Activated naive CD8-positive, alpha-beta T cell treated with anti-CD3 and anti-CD28 coated beads for 36 hours (primary cell): ENCODE measurements around the gene BCKDK. TPM values are rescaled to one million over a fixed set of nuclear protein-coding genes. Genes with fewer than 3 reads are reported as not detected.
A peak's percentile ranks its signal among the peaks of the same experiment; 100 is the strongest.

Experiments used
- DNase-seq: peaks from one replicate; pipeline ENCODE4 v3.0.0; 2021
- H3K27ac Mint-ChIP-seq: one replicate; pipeline ENCODE4 v1.8.0; 2022; ENCODE audit warnings: mild to moderate bottlenecking, moderate library complexity, mixed read lengths
- H3K27me3 Mint-ChIP-seq: one replicate; pipeline ENCODE4 v1.8.0; 2022; ENCODE audit warnings: mild to moderate bottlenecking, mixed read lengths
- H3K36me3 Mint-ChIP-seq: one replicate; pipeline ENCODE4 v1.8.0; 2021; ENCODE audit warnings: mild to moderate bottlenecking, mixed read lengths
- H3K4me1 Mint-ChIP-seq: one replicate; pipeline ENCODE4 v1.8.0; 2021; ENCODE audit warnings: mixed read lengths
- H3K4me3 Mint-ChIP-seq: one replicate; pipeline ENCODE4 v1.8.0; 2022; ENCODE audit warnings: mild to moderate bottlenecking, moderate library complexity, mixed read lengths
- H3K9me3 Mint-ChIP-seq: one replicate; pipeline ENCODE4 v1.8.0; 2022; ENCODE audit warnings: mixed read lengths
- total RNA-seq, 2 experiments: library from RNA; stranded (reverse); gene quantifications; one replicate each; pipeline ENCODE4 v1.2.3, GENCODE V29; 2021

Gene BCKDK
- total RNA-seq, 2 experiments from 2014 or later = 45.5 to 49.3 TPM

DNA sequence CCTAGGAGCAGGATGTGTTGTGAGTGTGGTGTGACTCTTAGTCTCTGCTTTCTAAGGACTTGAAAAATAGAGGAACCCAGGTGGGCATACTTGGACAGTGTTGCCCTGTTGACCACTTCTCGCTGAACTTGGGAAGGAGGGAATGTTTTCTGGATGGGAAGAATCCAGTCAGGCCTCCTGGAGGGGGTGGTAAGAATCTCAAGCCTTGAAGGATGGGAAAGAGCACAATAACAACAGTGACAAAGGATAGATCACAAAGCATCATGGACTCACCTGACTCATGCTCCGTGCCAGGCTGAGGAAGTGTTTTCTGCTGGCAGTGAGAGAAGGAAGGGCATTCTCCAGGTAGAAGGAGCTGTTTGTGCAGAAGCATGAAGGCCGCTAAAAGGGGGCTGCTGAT is 17.7 kb downstream of the BCKDK start:
- Mint-ChIP-seq H3K36me3 (peaks cover 7% of the 10 kb centered on the region), H3K27ac (peak overlapping the region; percentile 39), H3K27me3 (no peaks in the 10 kb centered on the region), H3K4me3 (no peak overlapping the region), H3K4me1 (no peaks in the 10 kb centered on the region), H3K9me3 (no peaks in the 10 kb centered on the region)
- DNase-seq = no peak

DNA sequence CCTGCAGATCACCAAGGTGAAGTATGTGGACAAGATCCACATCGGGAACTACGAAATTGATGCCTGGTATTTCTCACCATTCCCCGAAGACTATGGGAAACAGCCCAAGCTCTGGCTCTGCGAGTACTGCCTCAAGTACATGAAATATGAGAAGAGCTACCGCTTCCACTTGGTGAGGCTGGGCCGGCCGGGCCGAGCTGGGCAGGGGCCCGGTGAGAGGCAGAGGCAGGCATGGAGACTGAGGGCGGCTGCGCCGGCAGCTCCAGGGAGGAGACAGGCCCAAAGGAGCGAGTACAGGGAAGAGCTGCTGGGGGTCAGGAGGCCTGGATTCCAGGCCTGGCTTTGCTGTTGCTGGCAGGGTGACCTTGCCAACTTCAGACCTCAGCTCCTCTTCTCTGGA is 19.0 kb downstream of the BCKDK start:
- H3K4me3 Mint-ChIP-seq = no peak overlapping the region
- peaks cover 7% of the 10 kb centered on the region for H3K36me3 Mint-ChIP-seq
- H3K4me1 Mint-ChIP-seq = no peaks in the 10 kb centered on the region
- no peak overlapping the region for H3K27ac Mint-ChIP-seq
- H3K27me3 Mint-ChIP-seq = no peaks in the 10 kb centered on the region
- DNase-seq = no peak
- H3K9me3 Mint-ChIP-seq = no peaks in the 10 kb centered on the region

DNA sequence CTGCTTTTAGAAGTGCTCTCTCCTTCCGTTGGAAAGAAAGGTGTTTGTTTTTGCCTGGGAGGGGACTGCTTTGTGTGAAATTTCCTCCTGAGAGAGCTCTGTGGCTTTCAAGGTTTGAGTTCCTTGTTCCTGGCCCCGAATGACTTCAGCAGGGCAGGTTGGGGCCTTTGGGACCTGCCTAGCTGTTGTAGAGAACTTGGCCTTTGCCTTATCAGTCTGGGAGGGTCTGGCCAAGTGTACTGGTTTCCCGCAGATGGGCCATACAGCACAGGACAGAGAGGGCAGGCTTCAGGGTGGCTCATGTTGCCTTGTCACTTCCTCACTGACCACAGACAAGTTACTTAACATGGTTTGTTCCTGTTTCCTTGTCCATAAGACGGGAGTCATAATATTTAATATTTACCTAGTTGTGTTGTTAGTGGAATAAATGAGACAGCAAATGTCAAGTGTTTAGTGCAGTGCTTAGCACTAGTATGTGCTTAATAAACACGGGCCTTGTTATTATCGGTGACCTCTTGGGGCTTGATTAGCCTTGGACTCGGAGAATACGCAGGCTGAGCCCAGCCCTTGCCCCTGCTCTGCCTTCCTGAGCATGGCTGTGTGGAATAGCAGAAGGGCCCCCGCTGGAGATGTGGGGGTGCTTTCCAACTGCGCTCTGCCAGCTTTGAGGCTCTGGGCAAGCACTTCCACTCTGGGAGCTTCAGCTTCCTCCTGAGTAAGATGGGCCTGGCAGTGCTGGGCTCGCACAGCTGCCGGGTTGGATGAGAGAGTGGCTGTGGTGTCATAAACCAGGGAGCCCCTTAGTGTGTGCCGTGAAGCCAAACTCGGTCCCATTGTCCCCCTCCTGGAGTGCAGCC is 20.8 kb downstream of the BCKDK start:
- H3K4me3 Mint-ChIP-seq = no peak overlapping the region
- no peaks in the 10 kb centered on the region for H3K4me1 Mint-ChIP-seq
- DNase-seq = no peak
- no peaks in the 10 kb centered on the region for H3K27me3 Mint-ChIP-seq
- no peaks in the 10 kb centered on the region for H3K9me3 Mint-ChIP-seq
- H3K36me3 Mint-ChIP-seq = peaks cover 3% of the 10 kb centered on the region
- H3K27ac Mint-ChIP-seq = peak overlapping the region; percentile 15

DNA sequence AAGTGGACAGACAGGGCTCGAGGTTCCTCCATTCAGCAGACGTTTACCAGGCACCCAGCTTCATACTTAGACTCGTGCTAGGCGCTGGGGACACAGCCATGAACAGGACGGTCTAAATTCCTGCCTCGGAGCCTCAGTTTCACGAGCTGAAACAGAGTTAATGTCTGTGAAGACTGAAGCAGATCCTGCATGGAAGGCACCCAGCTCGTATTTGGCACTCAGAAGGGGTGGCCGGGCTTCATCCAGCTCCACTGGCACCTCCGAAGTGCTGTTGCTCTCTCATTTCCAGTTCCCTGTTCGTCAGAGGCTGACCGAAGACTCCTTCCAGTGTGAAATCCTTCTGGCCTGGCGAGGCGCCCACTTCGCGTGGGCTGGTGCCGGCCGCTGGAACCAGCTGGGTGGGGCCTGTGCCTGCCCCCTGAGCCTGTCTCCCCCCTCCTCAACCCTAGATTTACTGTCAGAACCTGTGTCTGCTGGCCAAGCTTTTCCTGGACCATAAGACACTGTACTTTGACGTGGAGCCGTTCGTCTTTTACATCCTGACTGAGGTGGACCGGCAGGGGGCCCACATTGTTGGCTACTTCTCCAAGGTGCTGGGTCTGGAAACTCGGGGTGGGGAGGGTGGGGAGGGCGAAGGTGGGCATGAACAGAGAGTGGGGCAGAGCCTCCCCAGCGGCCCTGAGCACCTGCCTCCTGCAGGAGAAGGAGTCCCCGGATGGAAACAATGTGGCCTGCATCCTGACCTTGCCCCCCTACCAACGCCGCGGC is 21.6 kb downstream of the BCKDK start:
- no peak overlapping the region for H3K4me3 Mint-ChIP-seq
- no peak overlapping the region for H3K27ac Mint-ChIP-seq
- no peak for DNase-seq
- no peaks in the 10 kb centered on the region for H3K4me1 Mint-ChIP-seq
- H3K27me3 Mint-ChIP-seq = no peaks in the 10 kb centered on the region
- H3K36me3 Mint-ChIP-seq = peaks cover 3% of the 10 kb centered on the region
- H3K9me3 Mint-ChIP-seq = no peaks in the 10 kb centered on the region

DNA sequence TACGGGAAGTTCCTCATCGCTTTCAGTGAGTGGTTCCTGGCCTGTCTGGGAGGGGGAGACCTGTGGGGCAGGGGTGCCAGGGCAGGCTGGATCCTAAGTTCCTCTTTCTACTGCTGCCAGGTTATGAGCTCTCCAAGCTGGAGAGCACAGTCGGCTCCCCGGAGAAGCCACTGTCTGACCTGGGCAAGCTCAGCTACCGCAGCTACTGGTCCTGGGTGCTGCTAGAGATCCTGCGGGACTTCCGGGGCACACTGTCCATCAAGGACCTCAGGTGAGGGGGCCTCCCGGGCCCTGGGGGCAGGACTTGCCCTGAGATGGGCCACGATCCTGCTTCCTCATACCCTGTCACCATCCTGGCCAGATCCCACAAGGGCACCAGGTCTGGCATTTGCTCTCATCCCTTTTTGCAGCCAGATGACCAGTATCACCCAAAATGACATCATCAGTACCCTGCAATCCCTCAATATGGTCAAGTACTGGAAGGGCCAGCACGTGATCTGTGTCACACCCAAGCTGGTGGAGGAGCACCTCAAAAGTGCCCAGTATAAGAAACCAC is 22.2 kb downstream of the BCKDK start:
- Mint-ChIP-seq H3K4me3 (no peak overlapping the region), H3K36me3 (peaks cover 3% of the 10 kb centered on the region), H3K27me3 (no peaks in the 10 kb centered on the region), H3K9me3 (no peaks in the 10 kb centered on the region), H3K4me1 (no peaks in the 10 kb centered on the region), H3K27ac (no peak overlapping the region)
- no peak for DNase-seq

DNA sequence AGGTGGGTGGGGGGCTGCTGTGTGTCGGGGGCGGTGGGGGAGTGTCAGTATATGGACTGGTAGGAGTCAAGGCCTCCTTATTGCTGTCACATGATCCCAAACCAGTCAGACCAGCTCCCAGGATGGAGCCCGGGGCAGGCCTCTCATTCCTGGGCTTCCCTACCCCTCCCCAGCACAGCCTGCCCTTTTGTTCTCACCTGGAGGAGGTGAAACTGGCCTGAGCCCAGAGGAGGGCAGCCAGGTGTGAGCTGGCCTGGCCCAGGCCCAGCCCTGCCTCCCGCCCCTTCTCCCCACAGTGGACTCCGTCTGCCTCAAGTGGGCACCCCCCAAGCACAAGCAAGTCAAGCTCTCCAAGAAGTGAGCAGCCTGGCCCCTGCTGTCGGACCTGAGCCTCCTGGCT is 22.7 kb downstream of the BCKDK start:
- peaks cover 3% of the 10 kb centered on the region for H3K36me3 Mint-ChIP-seq
- DNase-seq = no peak
- H3K4me1 Mint-ChIP-seq = no peaks in the 10 kb centered on the region
- H3K9me3 Mint-ChIP-seq = no peaks in the 10 kb centered on the region
- H3K27ac Mint-ChIP-seq = no peak overlapping the region
- no peak overlapping the region for H3K4me3 Mint-ChIP-seq
- no peaks in the 10 kb centered on the region for H3K27me3 Mint-ChIP-seq

DNA sequence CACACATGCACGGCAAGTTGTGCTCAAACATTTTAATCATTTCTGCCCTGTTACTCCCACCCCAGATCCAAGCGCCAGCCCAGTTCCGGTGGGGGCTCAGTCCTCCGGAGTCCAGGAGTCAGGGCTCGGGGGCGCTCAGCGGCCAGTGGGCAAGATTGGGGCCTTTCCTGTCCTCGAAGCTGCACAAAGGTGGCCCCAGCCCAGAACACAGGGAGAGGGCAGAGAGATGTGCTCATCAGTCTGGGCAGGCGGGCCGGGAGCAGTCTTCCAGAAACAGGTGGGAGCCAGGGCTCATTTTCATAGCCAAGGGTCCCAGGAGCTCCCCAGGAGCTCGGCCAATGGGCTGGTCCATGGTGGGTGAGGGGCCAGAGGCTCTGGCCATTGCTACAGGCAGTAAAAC is 23.2 kb downstream of the BCKDK start:
- H3K4me3 Mint-ChIP-seq = no peak overlapping the region
- H3K27me3 Mint-ChIP-seq = no peaks in the 10 kb centered on the region
- H3K27ac Mint-ChIP-seq = no peak overlapping the region
- H3K9me3 Mint-ChIP-seq = no peaks in the 10 kb centered on the region
- no peak for DNase-seq
- no peaks in the 10 kb centered on the region for H3K4me1 Mint-ChIP-seq
- peaks cover 3% of the 10 kb centered on the region for H3K36me3 Mint-ChIP-seq

DNA sequence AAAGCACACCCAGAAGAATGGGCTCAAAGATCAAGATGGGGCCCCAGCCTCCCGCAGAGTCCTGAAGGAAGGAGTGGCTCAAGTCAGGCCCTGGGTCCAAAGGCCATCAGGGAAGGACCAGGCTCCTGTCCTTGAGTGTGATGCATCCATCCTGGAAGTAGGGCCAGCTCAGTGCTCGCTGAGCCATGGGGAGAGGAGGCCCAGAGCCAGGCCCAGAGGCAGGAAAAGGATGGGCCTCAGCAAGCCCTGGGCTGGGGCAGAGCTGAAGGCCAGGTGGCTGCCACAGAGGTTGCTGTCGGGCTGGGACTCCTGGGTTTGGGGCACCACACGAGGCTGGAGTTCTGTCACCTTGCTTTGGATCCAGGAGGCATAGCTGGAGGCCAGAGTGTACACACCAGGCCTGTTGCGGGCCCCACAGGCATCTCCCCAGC is 23.7 kb downstream of the BCKDK start:
- Mint-ChIP-seq H3K27ac (no peak overlapping the region), H3K9me3 (no peaks in the 10 kb centered on the region), H3K4me3 (no peak overlapping the region), H3K36me3 (peaks cover 3% of the 10 kb centered on the region), H3K27me3 (no peaks in the 10 kb centered on the region), H3K4me1 (no peaks in the 10 kb centered on the region)
- DNase-seq = no peak

DNA sequence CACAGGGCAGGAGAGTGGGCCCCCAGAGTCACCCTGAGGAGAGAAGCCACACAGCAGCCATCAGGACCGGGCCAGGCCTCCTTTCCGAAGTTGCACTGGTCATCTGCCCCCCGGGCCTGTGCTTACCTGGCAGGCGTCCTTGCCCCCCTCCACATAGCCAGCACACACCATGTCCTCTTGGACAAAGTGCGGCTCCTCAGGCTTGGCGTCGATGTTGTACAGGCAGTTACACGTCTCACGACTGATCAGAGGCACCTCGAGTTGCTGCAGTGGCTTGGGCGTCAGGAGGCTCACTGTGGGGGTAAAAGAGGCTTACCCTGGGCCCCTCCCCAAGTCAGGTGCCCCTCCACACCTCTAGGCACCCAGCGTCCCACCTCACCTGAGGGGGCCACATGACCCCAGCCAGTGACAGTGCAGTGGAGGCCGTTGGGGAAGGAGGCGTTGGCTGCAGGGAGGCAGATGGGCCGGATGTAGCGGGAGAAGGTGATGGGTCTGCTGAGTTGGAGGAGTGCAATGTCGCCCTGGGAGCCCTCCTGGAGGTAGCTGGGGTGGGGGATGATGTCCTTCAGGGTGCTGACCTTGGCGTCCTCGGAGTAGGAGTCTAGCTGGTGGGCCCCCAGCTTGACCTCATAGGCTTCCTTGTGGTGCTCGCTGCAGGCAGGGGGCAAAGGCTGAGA is 24.3 kb downstream of the BCKDK start:
- Mint-ChIP-seq H3K4me3 (no peak overlapping the region), H3K4me1 (no peaks in the 10 kb centered on the region), H3K9me3 (no peaks in the 10 kb centered on the region), H3K36me3 (peaks cover 3% of the 10 kb centered on the region), H3K27ac (no peak overlapping the region), H3K27me3 (no peaks in the 10 kb centered on the region)
- DNase-seq = no peak

DNA sequence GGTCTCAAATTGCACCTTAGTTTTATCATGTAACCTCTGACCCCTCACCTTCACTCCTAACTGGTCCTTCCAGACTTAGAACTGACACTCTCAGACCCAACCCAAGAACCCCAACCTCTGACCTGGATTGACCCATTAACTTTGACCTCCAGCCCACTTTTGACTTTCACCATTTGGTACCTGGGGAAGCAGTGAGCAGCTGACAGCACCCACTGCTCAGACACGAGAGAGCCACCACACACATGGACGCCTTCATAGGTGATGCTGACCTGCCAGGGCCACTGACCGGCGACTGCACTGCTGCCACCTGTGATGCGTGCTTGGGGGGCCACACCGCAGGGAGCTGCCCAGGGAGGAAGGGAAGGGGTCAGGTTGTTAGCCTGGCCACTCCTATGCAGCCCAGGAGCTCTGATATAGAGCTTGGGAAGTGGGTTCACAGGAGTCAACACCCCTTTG is 24.9 kb downstream of the BCKDK start:
- H3K36me3 Mint-ChIP-seq = peaks cover 3% of the 10 kb centered on the region
- no peak for DNase-seq
- no peak overlapping the region for H3K27ac Mint-ChIP-seq
- no peaks in the 10 kb centered on the region for H3K4me1 Mint-ChIP-seq
- H3K9me3 Mint-ChIP-seq = no peaks in the 10 kb centered on the region
- no peak overlapping the region for H3K4me3 Mint-ChIP-seq
- H3K27me3 Mint-ChIP-seq = no peaks in the 10 kb centered on the region

DNA sequence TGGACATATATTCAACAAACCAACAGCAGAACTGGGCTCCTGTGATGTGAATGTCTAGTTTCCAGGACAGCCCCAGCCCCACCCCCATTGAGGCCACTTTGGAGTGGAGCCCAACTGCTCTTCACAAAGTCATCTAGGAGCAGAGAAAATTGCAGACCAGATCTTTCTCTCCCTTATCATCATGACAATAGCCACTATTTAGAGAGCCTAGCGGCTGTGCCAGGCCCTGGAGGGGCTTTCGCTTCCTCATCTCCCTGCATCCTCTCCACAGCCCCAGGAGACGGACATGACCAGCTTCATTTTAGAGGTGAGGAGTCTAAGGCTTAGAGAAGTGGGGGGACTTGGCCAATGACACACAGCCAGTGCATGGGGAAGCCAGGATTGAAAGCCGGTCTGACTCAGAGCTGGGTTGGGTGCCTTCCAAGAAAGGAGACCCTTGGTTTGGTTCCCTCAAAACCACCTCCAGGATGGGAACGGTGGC is 25.9 kb downstream of the BCKDK start:
- Mint-ChIP-seq H3K36me3 (peaks cover 3% of the 10 kb centered on the region), H3K9me3 (no peaks in the 10 kb centered on the region), H3K4me3 (no peak overlapping the region), H3K27me3 (no peaks in the 10 kb centered on the region), H3K27ac (no peak overlapping the region), H3K4me1 (no peaks in the 10 kb centered on the region)
- DNase-seq = no peak

DNA sequence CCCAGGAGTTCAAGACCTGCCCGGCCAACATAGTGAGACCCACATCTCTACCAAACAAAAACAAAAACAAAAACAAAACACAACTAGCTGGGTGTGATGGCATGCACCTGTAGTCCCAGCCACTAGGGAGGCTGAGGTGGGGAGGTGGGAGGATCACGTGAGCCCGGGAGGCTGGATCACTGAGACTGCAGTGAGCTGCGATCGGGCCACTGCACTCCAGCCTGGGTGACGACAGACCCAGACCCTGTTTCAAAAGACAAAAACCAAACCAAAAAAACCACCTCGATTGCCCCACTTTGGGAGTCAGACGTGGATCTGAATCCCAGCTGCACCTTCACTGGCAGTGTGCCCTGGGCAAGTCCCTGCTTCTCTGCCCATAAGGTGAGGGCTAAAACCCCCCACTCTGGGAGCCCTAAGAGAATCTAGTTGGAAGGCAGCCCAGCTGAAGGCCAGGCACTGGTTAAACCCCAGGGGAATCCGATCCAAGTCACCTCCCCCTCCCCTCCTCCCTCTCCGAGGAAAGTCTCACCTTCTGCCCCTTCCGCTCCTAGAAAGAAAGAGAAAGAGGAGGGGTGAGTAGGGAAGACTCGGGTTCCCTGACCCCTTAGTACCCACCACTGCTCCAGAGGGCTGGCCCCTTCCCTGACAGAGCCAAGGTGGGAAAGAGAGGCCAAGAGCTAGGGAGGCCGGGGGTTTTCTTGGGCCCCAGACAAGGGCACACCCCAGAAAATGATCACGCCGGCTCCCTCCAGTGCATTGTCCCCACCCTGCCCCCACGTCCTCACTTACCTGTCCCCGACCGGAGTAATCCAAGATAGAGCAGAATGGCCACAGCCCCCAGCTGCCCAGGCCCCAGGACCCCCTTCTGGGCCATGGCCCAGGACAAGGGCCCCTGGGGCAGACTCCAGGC is 26.7 kb downstream of the BCKDK start:
- Mint-ChIP-seq H3K4me1 (no peaks in the 10 kb centered on the region), H3K36me3 (peaks cover 3% of the 10 kb centered on the region), H3K27me3 (no peaks in the 10 kb centered on the region), H3K4me3 (no peak overlapping the region), H3K9me3 (no peaks in the 10 kb centered on the region), H3K27ac (no peak overlapping the region)
- no peak for DNase-seq

DNA sequence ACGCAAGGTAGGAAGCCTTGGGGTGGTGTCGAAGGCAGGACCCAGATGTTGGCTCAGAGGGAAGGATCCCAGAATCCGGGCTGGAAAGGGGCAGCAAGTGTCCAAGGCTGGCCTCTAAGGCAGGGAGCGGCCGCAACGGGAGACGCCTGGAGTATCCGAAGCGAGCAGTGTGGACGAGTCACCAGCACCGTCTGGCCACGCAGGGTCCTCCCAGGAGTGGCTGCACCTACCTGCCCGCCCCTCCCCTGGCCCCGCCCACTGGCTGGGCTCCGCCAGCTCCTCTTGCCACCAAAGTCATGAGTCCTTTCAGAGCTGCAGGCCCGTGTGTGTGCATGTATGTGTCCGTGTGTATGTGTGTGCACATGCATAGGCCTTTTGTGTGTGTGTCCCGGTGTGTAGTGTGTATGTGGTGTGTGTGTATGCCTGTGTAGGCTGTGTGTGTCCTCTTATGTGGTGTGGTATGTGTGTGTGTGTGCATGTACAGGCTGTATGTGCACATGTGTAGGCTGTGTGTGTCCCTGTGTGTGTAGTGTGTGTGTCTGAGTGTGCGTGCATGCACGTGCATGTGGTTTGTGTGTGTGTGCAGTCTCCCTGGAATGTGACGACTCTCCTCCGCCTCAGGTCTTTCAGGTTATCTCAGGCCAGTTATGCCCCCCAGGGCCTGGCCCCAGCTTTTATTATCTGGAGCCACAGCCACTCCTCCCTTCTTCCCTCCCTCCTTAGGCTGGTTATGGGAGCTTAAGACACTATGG is 27.5 kb downstream of the BCKDK start, which contains the start of gene PRSS8:
Gene PRSS8, minus strand, starts transcription at position 193 of the 752 bp plus-strand sequence. CDS start 229 bp downstream, outside the sequence.
- H3K4me3 Mint-ChIP-seq = no peak within 1 kb of the TSS
- H3K9me3 Mint-ChIP-seq = no peaks in the 10 kb centered on the region
- H3K36me3 Mint-ChIP-seq = no peaks in the 10 kb centered on the region
- H3K4me1 Mint-ChIP-seq = no peaks in the 10 kb centered on the region
- H3K27ac Mint-ChIP-seq = no peak within 1 kb of the TSS
- H3K27me3 Mint-ChIP-seq = no peaks in the 10 kb centered on the region
- no peak for DNase-seq
